Testis (tissue), 2 donors: ENCODE data around the gene SLX9.
A peak's percentile ranks its signal among the peaks of the same experiment; 100 is the strongest.

Experiments used
- POLR2A ChIP-seq: fragments of 450-650 bp; IDR thresholded peaks from one replicate; pipeline ENCODE4 v1.6.1; 2017; ENCODE audit warnings: antibody characterized with exemption, mild to moderate bottlenecking, moderate library complexity
- TF ChIP-seq, protein P1 (sequence below), 3 experiments: fragments of 450-650 bp in 2 of 3; fragments of 200-600 bp in 1 of 3; sonication (generic) in 1 of 3; IDR thresholded peaks; one replicate each; pipeline ENCODE4 v1.5.1; 2016 to 2019; ENCODE audit warnings: antibody characterized with exemption in 3 of 3, mild to moderate bottlenecking in 2 of 3, moderate library complexity in 1 of 3

DNA sequence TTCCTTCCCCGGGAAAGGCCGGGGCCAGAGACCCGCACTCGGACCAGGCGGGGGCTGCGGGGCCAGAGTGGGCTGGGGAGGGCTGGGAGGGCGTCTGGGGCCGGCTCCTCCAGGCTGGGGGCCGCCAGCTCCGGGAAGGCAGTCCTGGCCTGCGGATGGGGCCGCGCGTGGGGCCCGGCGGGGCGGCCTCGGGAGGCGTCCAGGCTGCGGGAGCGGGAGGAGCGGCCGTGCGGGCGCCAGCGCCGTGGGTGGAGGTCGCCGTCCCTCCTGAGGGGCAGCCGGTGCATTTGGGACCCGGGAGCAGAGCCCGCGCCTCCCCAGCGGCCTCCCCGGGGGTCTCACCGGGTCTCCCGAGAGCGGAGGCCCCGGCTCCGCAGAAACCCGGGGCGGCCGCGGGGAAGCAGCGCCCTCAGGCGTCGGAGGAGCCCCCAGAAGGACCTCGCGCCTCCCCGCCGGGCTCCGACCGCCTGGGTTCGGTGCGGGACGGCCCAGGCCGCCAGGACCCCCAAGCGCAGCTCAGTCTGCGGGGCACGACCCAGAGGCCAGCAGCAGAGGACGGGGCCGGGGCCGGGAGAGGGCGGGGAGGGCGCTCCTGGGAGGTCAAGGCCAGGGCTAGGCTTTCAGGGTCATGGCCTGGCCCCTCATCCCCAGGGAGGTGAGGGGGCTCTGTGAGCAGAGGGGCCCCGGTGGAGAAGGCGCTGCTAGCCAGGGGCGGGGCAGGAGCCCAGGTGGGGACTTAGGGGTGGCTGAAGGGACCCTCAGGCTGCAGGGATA lies 7.2 kb upstream of the SLX9 start:
- TF ChIP-seq, protein P1, sequence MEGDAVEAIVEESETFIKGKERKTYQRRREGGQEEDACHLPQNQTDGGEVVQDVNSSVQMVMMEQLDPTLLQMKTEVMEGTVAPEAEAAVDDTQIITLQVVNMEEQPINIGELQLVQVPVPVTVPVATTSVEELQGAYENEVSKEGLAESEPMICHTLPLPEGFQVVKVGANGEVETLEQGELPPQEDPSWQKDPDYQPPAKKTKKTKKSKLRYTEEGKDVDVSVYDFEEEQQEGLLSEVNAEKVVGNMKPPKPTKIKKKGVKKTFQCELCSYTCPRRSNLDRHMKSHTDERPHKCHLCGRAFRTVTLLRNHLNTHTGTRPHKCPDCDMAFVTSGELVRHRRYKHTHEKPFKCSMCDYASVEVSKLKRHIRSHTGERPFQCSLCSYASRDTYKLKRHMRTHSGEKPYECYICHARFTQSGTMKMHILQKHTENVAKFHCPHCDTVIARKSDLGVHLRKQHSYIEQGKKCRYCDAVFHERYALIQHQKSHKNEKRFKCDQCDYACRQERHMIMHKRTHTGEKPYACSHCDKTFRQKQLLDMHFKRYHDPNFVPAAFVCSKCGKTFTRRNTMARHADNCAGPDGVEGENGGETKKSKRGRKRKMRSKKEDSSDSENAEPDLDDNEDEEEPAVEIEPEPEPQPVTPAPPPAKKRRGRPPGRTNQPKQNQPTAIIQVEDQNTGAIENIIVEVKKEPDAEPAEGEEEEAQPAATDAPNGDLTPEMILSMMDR (IDR thresholded peaks at IDR 0.05): peak in 1 of 3 experiments; percentile 45
- no peak for TF ChIP-seq POLR2A
